Measurements from ENCODE around the gene SLC6A18.

GRCh38 chr5:1223278-1223670, 1.9 kb upstream of the SLC6A18 start:
- TF ChIP-seq ZNF551 (CRISPR knock-in tag; IDR thresholded peaks at IDR 0.05), result no peak
- no peak for TF ChIP-seq ZNF395 (CRISPR knock-in tag; IDR thresholded peaks at IDR 0.05)
- no peak for TF ChIP-seq UBTF (IDR thresholded peaks at IDR 0.05; ENCODE audit: borderline replicate concordance in 1 of 2, low read depth in 2 of 2, low read length in 2 of 2)

Data from K562 (cell line).